Measurements from ENCODE around the gene SEMA3B.

DNA sequence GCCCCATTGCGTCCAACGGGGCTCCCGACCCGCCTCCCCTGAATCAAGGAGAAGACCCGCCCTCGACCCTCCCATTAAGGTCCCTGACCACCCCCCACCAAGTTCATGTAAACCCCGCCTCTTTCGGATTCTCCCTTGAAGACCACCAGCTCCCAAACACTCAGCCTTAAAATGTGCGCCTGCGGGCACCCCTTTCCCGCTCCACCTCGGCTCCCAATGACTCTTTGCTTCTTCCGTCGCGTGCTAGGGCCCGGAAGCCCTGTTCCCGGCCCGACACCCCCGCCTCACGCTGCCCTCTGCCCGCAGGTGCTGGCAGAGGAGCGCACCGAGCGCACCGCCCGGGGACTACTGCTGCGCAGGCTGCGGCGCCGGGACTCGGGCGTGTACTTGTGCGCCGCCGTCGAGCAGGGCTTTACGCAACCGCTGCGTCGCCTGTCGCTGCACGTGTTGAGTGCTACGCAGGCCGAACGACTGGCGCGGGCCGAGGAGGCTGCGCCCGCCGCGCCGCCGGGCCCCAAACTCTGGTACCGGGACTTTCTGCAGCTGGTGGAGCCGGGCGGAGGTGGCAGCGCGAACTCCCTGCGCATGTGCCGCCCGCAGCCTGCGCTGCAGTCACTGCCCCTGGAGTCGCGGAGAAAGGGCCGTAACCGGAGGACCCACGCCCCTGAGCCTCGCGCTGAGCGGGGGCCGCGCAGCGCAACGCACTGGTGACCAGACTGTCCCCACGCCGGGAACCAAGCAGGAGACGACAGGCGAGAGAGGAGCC, 7.2 kb downstream of the SEMA3B start:
- TF ChIP-seq, protein P1, sequence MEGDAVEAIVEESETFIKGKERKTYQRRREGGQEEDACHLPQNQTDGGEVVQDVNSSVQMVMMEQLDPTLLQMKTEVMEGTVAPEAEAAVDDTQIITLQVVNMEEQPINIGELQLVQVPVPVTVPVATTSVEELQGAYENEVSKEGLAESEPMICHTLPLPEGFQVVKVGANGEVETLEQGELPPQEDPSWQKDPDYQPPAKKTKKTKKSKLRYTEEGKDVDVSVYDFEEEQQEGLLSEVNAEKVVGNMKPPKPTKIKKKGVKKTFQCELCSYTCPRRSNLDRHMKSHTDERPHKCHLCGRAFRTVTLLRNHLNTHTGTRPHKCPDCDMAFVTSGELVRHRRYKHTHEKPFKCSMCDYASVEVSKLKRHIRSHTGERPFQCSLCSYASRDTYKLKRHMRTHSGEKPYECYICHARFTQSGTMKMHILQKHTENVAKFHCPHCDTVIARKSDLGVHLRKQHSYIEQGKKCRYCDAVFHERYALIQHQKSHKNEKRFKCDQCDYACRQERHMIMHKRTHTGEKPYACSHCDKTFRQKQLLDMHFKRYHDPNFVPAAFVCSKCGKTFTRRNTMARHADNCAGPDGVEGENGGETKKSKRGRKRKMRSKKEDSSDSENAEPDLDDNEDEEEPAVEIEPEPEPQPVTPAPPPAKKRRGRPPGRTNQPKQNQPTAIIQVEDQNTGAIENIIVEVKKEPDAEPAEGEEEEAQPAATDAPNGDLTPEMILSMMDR (conservative IDR thresholded peaks at IDR 0.05; ENCODE audit: low read depth, low read length): no peak
- no peak for TF ChIP-seq EZH2 (IDR thresholded peaks at IDR 0.05; ENCODE audit: borderline replicate concordance, low read depth, low read length, poor library complexity, severe bottlenecking)
